RWPE2 (cell line): ENCODE data around the gene DUSP15.
A peak's percentile ranks its signal among the peaks of the same experiment; 100 is the strongest.

ENCODE experiments used
- ATAC-seq: fragments of 200-7000 bp; cut with Tn5 transposase; 3 replicates; pipeline ENCODE4 v1.9.1; 2021; ENCODE audit warnings: low read depth
- DNase-seq: peaks from one replicate; pipeline ENCODE4 v3.0.0-alpha.2; 2020; ENCODE audit warnings: low spot score
- H3K27ac ChIP-seq: fragments of 450-650 bp; 2 replicates; pipeline ENCODE4 v1.5.1; 2017; ENCODE audit warnings: mild to moderate bottlenecking; ENCODE audit not compliant: poor library complexity, severe bottlenecking
- H3K27me3 ChIP-seq: fragments of 250-450 bp; sonication (Bioruptor Pico); 2 replicates; pipeline ENCODE4 v1.5.1; 2021; ENCODE audit warnings: mild to moderate bottlenecking, moderate library complexity; ENCODE audit not compliant: insufficient read depth, poor library complexity, severe bottlenecking
- H3K36me3 ChIP-seq: fragments of 250-450 bp; sonication (Bioruptor Pico); 2 replicates; pipeline ENCODE4 v1.5.1; 2020; ENCODE audit warnings: low read depth, mild to moderate bottlenecking, moderate library complexity
- H3K4me1 ChIP-seq: fragments of 250-450 bp; sonication (Bioruptor Pico); 2 replicates; pipeline ENCODE4 v1.5.1; 2021; ENCODE audit warnings: mild to moderate bottlenecking, moderate library complexity; ENCODE audit not compliant: insufficient read depth, poor library complexity, severe bottlenecking
- H3K4me3 ChIP-seq: fragments of 250-450 bp; sonication (Bioruptor Pico); 2 replicates; pipeline ENCODE4 v1.5.1; 2021; ENCODE audit warnings: mild to moderate bottlenecking, moderate library complexity; ENCODE audit not compliant: severe bottlenecking
- H3K9me3 ChIP-seq: fragments of 250-450 bp; sonication (Bioruptor Pico); 2 replicates; pipeline ENCODE4 v1.5.1; 2021; ENCODE audit warnings: mild to moderate bottlenecking, moderate library complexity; ENCODE audit not compliant: severe bottlenecking
- CTCF ChIP-seq: fragments of 450-650 bp; IDR thresholded peaks from one replicate; pipeline ENCODE4 v1.5.1; 2017; ENCODE audit warnings: mild to moderate bottlenecking, moderate library complexity; ENCODE audit not compliant: poor library complexity, severe bottlenecking

DUSP15 gene

DNA sequence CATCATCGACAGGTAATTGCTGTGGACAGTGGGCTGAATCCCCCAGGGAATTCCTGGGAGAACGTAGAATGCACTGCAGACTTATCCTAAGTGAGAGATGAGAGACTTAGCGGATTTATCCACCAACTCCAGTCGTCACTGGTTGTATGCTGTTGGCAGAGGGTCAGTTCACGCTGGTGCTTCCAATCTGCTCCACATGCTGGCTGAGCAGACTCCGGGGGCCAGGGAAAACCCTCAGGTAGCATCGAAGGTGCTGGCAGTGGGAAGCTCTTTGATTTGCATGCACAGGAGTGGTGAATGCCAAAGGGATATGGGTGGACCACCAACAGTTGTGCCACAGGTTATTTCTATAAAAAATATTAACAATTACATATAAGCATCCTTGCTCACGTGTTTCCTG, 20.3 kb upstream of the DUSP15 start:
- no peaks in the 10 kb centered on the region for H3K4me1 ChIP-seq
- H3K27ac ChIP-seq: no peak overlapping the region
- no peak for TF ChIP-seq CTCF
- ATAC-seq (no peak), DNase-seq (no peak)
- no peak overlapping the region for H3K4me3 ChIP-seq
- no peaks in the 10 kb centered on the region for H3K9me3 ChIP-seq
- H3K36me3 ChIP-seq: no peaks in the 10 kb centered on the region
- no peaks in the 10 kb centered on the region for H3K27me3 ChIP-seq

- Histone ChIP-seq H3K4me3 (no peak overlapping the region), H3K4me1 (peaks cover 2% of the 10 kb centered on the region), H3K9me3 (no peaks in the 10 kb centered on the region), H3K36me3 (no peaks in the 10 kb centered on the region), H3K27me3 (no peaks in the 10 kb centered on the region), H3K27ac (no peak overlapping the region)
- ATAC-seq: no peak
- no peak for DNase-seq
- TF ChIP-seq CTCF: no peak
Measured at GRCh38 chr20:31883829-31884228, 13.5 kb upstream of the DUSP15 start.

DNA sequence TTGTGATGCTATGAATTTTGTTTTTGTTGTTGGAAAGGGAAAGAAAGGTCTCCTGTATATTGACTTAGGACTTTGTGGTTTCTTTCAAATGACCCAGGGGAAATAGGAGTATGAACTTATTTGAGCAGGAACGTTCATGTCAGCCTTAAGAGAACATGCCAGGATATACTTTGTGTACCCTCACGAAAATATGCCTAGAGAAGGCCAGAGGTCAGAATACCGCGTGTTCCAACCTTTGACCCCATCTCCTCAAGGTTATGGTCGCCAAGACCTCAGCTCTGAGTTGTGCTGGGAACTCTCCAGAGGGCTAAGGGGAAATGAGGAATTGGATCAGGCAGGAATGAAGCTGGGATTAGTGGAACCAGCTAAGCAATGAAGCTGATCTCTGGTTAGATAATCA, 11.6 kb upstream of the DUSP15 start:
- Histone ChIP-seq H3K36me3 (no peaks in the 10 kb centered on the region), H3K27ac (no peak overlapping the region), H3K4me3 (no peak overlapping the region), H3K9me3 (no peaks in the 10 kb centered on the region), H3K27me3 (no peaks in the 10 kb centered on the region), H3K4me1 (peaks cover 5% of the 10 kb centered on the region)
- DNase-seq (no peak), ATAC-seq (no peak)
- no peak for TF ChIP-seq CTCF

DNA sequence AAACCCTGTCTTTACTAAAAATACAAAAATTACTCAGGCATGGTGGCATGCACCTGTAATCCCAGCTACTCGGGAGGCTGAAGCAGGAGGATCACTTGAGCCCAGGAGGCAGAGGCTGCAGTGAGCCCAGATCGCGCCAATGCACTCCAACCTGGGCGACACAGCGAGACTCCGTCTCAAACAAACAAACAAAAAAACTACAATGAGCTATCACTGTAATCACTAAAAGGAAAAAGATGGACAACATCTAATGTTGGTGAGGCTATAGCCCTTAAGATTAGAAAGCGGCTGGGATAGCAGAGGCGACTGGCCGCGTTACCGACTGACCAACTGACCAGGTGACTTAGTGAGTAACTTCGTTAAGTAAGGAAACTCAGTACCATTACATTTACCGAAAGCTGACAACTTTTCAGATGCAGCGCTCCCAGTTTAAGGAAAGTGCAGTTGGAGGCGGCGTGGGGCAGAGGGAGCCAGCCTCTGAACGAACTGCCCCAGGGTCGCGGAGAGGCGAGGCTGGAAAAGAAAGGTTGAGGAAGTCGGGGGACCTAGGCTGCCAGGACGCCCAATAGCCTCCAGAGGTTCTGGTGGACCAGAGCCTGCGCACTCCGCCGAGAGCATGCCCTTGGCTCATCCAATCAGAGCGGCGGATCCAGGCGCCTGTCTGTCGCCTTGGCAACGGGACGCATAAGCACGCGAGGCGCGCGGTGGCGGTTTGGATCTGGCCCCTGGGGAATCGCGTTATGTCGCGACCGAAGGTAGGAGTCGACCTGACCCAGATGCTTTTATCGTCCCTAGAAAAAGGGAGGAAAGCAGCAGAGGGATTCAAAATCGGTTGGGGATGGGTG, 9.0 kb upstream of the DUSP15 start:
- no peaks in the 10 kb centered on the region for H3K36me3 ChIP-seq
- ATAC-seq (peak; percentile 98), DNase-seq (peak; percentile 100)
- no peaks in the 10 kb centered on the region for H3K9me3 ChIP-seq
- TF ChIP-seq CTCF: no peak
- peak overlapping the region; percentile 43 for H3K4me3 ChIP-seq
- H3K27me3 ChIP-seq: no peaks in the 10 kb centered on the region
- H3K27ac ChIP-seq: no peak overlapping the region
- peaks cover 5% of the 10 kb centered on the region for H3K4me1 ChIP-seq

DNA sequence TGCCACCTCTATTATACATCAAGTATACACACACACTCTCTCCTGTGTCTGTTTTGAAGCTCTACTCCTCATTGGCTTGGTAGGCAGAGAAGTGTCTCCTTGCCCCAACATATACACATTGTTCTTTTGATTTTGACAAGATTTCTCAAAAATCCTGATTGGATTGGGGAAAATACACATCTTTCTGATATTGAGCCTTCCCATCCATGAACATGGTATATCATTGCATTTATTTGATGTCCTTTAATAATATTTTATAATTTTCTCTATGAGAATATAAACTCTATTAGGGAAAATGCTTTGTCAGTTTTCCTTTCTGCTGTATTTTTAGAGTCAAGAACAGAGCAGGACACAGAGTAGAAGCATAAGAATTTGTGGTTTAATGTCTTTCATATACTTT, 7.4 kb upstream of the DUSP15 start:
- ATAC-seq: no peak
- H3K27ac ChIP-seq: no peak overlapping the region
- TF ChIP-seq CTCF: no peak

More for the DNA sequence above, 7.4 kb upstream of the DUSP15 start:
- H3K27me3 ChIP-seq: peaks cover 4% of the 10 kb centered on the region
- no peak overlapping the region for H3K4me3 ChIP-seq
- H3K36me3 ChIP-seq: no peaks in the 10 kb centered on the region
- DNase-seq: no peak
- peaks cover 5% of the 10 kb centered on the region for H3K4me1 ChIP-seq
- H3K9me3 ChIP-seq: no peaks in the 10 kb centered on the region
